HAP-1 (cell line): ENCODE measurements around the gene VMO1.

Experiments used
- DNase-seq, 2 experiments: peaks; one replicate each; pipeline ENCODE4 v3.0.0-alpha.2; 2016 to 2020; ENCODE audit warnings: low spot score in 2 of 2
- H3K27me3 ChIP-seq: fragments of 250-450 bp; sonication (Bioruptor Pico); 2 replicates; pipeline ENCODE4 v1.5.1; 2020; ENCODE audit warnings: low read depth, mild to moderate bottlenecking, moderate library complexity
- H3K36me3 ChIP-seq: fragments of 250-450 bp; sonication (Bioruptor Pico); replicated peaks from 2 replicates; pipeline ENCODE4 v1.5.1; 2020; ENCODE audit warnings: mild to moderate bottlenecking
- H3K4me1 ChIP-seq: fragments of 250-450 bp; sonication (Bioruptor Pico); 2 replicates; pipeline ENCODE4 v1.5.1; 2020; ENCODE audit warnings: mild to moderate bottlenecking
- H3K4me3 ChIP-seq: fragments of 250-450 bp; sonication (Bioruptor Pico); 2 replicates; pipeline ENCODE4 v1.5.1; 2020; ENCODE audit warnings: mild to moderate bottlenecking, moderate library complexity
- H3K9me3 ChIP-seq: fragments of 250-450 bp; sonication (Bioruptor Pico); 2 replicates; pipeline ENCODE4 v1.5.1; 2020; ENCODE audit warnings: mild to moderate bottlenecking, moderate library complexity
- in situ Hi-C: fragments of 300-500 bp; cut with MboI; formaldehyde crosslinking; loops from 3 replicates; pipeline ENCODE4 v1.14.3; 2020; ENCODE audit warnings: low sequenced_read_pairs, inconsistent platforms, mixed read lengths

VMO1 gene

GRCh38 chr17:4740584-4740983 lies 45.6 kb downstream of the VMO1 start:
- Histone ChIP-seq H3K27me3 (no peaks in the 10 kb centered on the region), H3K9me3 (no peaks in the 10 kb centered on the region), H3K4me3 (no peak overlapping the region), H3K36me3 (no peaks in the 10 kb centered on the region), H3K4me1 (no peaks in the 10 kb centered on the region; the same call in 1 of the 2 replicates)
- DNase-seq, result no peak
- in situ Hi-C loops, result no loop called here

DNA sequence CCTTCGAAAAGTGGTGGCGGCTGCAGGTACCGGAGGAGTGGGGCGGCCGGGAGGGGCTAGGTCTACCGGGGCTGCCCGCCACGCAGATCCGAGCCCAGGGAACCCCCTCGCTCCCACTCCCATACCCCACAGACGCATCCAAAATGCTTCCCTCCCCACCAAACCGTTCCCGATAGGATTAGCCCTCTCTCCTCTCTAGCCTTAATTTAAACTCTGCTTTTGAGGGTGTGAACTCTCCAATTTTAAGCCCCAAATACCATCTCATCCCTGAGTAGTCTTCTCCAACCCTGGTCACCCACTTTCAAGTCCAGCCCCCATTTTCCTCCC lies 46.2 kb downstream of the VMO1 start:
- in situ Hi-C loops, result no loop called here
- DNase-seq, result no peak
- H3K27me3 ChIP-seq, result no peaks in the 10 kb centered on the region
- H3K4me3 ChIP-seq, result peak overlapping the region; percentile 54
- no peaks in the 10 kb centered on the region for H3K36me3 ChIP-seq
- no peaks in the 10 kb centered on the region; the same call in 1 of the 2 replicates for H3K4me1 ChIP-seq
- H3K9me3 ChIP-seq, result no peaks in the 10 kb centered on the region

DNA sequence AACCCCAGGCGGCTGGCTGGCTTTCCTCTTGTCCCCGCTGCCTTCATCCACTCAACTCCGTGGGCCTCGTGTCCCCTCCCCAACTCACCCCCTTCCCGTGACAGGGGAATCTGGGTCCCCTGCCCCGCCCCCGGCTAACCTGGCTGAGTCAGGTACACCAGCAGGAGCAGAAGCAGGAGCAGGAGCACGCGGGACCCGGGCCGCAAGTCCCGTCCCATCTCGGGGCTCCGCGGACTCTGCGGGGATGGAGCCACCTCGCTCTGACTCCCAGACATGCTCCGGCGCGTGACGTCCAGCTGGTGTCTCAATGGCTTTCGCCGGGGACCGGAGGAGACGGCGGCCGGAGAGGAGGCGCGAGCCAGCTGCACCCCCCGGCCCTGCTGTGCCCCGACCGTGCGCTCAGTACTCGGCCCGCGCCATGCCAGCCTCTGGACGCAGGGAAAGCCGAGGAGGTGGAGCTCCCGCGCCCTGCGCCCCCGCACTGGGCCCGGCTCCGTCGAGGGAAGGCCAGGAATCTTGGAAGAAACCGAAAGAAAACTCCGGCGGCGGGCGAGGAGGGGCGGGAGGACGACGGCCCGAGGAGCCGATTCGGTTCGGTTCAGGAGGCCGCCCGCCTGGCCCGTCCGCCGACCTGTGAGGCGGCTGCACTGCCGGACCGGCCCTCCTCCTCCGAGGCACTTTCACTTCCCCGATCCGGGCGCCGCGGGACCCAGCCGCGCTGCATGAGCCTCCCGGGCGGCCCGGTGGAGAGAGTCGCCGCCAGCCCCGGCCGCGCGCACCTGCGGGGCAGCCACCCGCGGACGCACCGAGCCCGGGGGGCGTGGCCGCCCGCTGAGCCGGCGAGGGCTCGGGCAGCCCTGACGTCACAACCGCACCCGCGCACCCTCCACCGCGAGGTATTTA lies 46.8 kb downstream of the VMO1 start, which contains the start of the genes CXCL16 and ZMYND15:
CXCL16 (minus strand) TSS at position 807 of the 903 bp plus-strand sequence; CDS start at position 218, 589 bp downstream.
ZMYND15 (plus strand) TSS at position 712 of the 903 bp plus-strand sequence. CDS start 716 bp downstream, outside the sequence.
- H3K36me3 ChIP-seq, result no peaks in the 10 kb centered on the region
- peak within 1 kb of the TSS; percentile 54 for H3K4me3 ChIP-seq
- in situ Hi-C loops, result no loop called here
- no peaks in the 10 kb centered on the region for H3K9me3 ChIP-seq
- no peaks in the 10 kb centered on the region for H3K27me3 ChIP-seq
- DNase-seq, result peak in 1 of 2 experiments; percentile 55
- H3K4me1 ChIP-seq, result no peaks in the 10 kb centered on the region; the same call in 1 of the 2 replicates

DNA sequence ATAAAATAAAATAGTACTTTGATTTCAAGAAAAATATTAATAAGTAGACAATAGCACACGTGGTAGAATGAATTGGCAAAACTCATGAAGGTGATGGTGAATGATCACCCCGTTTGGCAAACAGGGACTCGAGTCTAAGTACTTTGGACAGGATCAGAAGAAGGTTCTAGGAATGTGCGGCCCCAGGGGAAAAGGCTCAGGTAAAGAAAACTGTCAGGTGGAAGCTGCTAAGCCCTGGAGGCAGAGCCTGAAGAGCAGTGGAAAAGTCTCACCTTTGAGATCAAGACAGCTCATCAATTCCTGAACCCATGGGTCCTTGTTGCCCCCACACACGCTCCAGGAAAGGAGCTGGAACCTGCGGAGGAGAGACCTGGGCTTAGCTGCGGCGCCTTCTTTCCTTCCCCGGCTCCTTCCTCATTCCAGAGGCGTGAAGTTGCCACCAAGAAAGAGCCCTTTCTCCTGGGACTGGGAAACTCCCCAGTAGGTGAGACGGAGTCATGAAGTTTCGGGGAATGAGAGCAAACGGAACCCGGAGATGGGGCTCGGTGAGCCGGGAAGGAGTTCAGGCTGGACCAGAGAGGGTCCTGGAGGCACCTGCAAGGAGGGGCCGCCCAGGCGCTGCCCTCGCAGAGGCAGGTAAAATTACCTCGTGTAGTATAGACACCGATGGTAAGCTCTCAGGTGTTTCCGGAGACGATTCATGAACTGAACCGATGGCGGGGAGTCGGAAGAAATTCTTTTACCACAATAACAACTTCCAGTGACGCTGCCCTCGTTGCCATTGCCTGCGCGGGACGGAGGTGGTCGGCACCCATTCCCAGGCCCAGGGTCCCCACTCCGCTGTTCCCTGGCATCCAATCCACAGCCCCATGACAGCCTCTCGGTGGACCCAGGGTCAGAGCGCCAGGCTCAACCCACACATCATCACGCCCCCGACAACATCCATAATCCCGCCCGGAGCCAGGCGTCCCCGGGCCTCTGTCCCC lies 47.7 kb downstream of the VMO1 start:
- Histone ChIP-seq H3K27me3 (no peaks in the 10 kb centered on the region), H3K36me3 (peaks cover under 1% of the 10 kb centered on the region; the same call in 1 of the 2 replicates), H3K9me3 (no peaks in the 10 kb centered on the region), H3K4me1 (no peaks in the 10 kb centered on the region; the same call in 1 of the 2 replicates), H3K4me3 (peak overlapping the region; percentile 54)
- in situ Hi-C loops, result no loop called here
- no peak for DNase-seq

DNA sequence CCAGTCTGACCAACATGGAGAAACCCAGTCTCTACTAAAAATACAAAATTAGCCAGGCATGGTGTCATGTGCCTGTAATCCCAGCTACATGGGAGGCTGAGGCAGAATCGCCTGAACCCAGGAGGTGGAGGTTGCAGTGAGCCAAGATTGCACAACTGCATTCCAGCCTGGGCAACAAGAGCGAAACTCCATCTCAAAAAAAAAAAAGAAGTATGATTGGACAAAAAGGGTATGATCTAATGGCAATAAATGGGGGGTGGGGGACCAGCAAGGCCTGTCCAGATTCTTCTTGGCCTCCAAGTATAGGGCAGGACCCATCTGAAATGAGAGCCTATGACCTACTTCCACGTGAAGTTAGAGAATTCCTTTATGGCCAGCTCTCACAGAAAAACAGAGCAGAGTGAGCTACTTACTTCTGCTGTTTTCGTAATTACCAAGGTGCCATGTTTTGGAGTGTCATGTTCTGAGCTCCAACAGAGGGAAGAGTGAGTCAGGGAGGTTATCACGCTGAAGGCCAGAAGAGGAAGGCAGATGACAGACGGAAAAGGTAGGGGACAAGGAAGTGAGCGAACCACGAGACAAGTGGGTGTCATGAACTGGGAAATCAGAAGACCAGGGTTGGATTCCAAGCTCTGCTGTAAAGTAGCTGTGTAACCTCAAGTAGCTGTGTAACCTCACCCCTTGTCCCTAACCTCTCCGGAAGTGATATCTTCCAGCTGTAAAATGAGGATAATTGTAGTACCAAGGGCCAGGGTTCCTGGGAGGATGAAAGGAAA lies 50.1 kb downstream of the VMO1 start:
- DNase-seq, result no peak
- no peaks in the 10 kb centered on the region for H3K9me3 ChIP-seq
- H3K27me3 ChIP-seq, result no peaks in the 10 kb centered on the region
- peaks cover 2% of the 10 kb centered on the region; the same call in 1 of the 2 replicates for H3K36me3 ChIP-seq
- H3K4me3 ChIP-seq, result no peak overlapping the region
- peaks cover 3% of the 10 kb centered on the region; the same call in 1 of the 2 replicates for H3K4me1 ChIP-seq
- in situ Hi-C loops, result no loop called here
